ENCODE measurements around the gene TUFT1. TPM values are rescaled to one million over a fixed set of nuclear protein-coding genes. Genes with fewer than 3 reads are reported as not detected.
A peak's percentile ranks its signal among the peaks of the same experiment; 100 is the strongest.

Gene TUFT1
- total and polyA plus RNA-seq, 10 donors: 0.67 to 1.9 (median 1.3) TPM

DNA sequence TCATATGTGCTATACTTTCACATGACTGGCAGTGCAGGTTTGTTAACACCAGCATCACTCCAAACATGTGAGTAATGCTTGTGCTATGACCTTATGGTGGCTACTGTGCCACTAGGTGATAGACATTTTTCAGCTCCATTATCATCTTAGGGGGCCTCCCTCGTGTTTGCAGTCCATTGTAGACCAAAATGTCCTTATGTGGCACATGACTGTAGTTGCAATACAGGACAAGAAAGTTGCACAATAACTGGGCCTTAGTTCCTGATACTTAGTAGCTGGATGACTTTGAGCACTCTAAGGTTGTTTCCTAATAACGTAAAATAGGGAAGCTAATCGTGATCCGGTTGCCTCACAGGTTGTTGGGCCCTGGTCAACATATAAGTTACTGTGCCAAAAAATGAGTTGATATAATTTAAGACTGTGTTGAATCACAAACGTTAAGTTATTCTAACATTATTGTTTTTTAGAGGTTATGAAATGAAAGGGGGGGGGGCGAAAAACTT lies 71.2 kb downstream of the TUFT1 start:
- H3K9me3 ChIP-seq: no peaks in the 10 kb centered on the region
- H3K27me3 ChIP-seq (replicated peaks in 1 of 7): no peaks in the 10 kb centered on the region
- H3K36me3 ChIP-seq: peaks cover 0 to 12% (median 0%) of the 10 kb centered on the region in 6 donors
- H3K27ac ChIP-seq: peak overlapping the region; percentile 94 to 100 (median 96)
- intact Hi-C loops (cut with DNase I; ENCODE audit: low total_unique reads): no loop called here
- TF ChIP-seq POLR2AphosphoS5 (IDR thresholded peaks at IDR 0.05): peak in 1 of 3 donors; percentile 37
- TF ChIP-seq, protein P1, sequence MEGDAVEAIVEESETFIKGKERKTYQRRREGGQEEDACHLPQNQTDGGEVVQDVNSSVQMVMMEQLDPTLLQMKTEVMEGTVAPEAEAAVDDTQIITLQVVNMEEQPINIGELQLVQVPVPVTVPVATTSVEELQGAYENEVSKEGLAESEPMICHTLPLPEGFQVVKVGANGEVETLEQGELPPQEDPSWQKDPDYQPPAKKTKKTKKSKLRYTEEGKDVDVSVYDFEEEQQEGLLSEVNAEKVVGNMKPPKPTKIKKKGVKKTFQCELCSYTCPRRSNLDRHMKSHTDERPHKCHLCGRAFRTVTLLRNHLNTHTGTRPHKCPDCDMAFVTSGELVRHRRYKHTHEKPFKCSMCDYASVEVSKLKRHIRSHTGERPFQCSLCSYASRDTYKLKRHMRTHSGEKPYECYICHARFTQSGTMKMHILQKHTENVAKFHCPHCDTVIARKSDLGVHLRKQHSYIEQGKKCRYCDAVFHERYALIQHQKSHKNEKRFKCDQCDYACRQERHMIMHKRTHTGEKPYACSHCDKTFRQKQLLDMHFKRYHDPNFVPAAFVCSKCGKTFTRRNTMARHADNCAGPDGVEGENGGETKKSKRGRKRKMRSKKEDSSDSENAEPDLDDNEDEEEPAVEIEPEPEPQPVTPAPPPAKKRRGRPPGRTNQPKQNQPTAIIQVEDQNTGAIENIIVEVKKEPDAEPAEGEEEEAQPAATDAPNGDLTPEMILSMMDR (IDR thresholded peaks at IDR 0.05 in 8 of 11, conservative IDR thresholded peaks at IDR 0.05 in 3 of 11): no peak
- H3K4me3 ChIP-seq: peak overlapping the region in 4 of 8 donors; percentile 98 to 100 (median 98)
- DNase-seq: no peak
- WGBS, 5 donors: 9 to 20% (median 16%) methylated on average over 6 of the region's 6 CpGs
- peaks cover 0 to 50% (median 40%) of the 10 kb centered on the region in 6 donors for H3K4me1 ChIP-seq

DNA sequence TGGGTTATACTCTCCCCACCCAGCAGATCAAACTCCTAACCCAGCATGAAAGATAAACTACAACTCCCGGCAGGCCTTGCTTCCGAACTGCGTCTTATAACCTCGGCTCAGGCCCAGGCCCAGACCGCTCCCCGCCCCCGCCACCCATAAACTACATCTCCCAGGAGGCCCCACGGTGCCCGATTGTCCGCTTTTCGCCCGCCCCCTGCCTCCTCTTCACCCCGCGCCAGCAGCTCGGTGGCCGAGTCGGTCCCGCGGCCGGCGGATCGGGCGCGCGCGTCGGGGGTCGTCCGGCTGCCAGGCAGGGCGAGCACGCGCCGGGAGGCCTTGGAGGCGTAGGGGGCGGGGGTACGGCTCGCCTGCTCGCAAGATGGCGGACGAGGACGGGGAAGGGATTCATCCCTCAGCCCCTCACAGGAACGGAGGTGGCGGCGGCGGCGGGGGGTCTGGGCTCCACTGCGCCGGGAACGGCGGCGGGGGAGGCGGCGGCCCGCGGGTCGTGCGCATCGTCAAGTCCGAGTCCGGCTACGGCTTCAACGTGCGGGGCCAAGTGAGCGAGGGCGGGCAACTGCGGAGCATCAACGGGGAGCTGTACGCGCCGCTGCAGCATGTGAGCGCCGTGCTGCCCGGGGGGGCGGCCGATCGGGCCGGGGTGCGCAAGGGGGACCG lies 71.9 kb downstream of the TUFT1 start, which contains the start of gene SNX27:
SNX27 (plus strand) TSS at position 219 of the 669 bp plus-strand sequence; CDS start at position 371, 152 bp downstream.
- intact Hi-C loops (cut with DNase I; ENCODE audit: low total_unique reads): no loop called here
- DNase-seq: peak; percentile 96
- Histone ChIP-seq H3K9me3 (no peaks in the 10 kb centered on the region), H3K36me3 (peaks cover 0 to 12% (median 0%) of the 10 kb centered on the region in 6 donors), H3K4me1 (peaks cover 0 to 56% (median 44%) of the 10 kb centered on the region in 6 donors), H3K27ac (peak within 1 kb of the TSS; percentile 94 to 100 (median 96)), H3K27me3 (replicated peaks in 1 of 7) (no peaks in the 10 kb centered on the region), H3K4me3 (peak within 1 kb of the TSS; percentile 95 to 100 (median 98))
- 0% methylated on average over 11 to 79 of the region's 79 CpGs for WGBS, 5 donors
- TF ChIP-seq POLR2A (IDR thresholded peaks at IDR 0.05): peak in 1 of 3 donors; percentile 16
- TF ChIP-seq POLR2AphosphoS5 (IDR thresholded peaks at IDR 0.05): peak; percentile 84 to 92 (median 88)
- TF ChIP-seq, protein P1 (IDR thresholded peaks at IDR 0.05 in 8 of 11, conservative IDR thresholded peaks at IDR 0.05 in 3 of 11): no peak

DNA sequence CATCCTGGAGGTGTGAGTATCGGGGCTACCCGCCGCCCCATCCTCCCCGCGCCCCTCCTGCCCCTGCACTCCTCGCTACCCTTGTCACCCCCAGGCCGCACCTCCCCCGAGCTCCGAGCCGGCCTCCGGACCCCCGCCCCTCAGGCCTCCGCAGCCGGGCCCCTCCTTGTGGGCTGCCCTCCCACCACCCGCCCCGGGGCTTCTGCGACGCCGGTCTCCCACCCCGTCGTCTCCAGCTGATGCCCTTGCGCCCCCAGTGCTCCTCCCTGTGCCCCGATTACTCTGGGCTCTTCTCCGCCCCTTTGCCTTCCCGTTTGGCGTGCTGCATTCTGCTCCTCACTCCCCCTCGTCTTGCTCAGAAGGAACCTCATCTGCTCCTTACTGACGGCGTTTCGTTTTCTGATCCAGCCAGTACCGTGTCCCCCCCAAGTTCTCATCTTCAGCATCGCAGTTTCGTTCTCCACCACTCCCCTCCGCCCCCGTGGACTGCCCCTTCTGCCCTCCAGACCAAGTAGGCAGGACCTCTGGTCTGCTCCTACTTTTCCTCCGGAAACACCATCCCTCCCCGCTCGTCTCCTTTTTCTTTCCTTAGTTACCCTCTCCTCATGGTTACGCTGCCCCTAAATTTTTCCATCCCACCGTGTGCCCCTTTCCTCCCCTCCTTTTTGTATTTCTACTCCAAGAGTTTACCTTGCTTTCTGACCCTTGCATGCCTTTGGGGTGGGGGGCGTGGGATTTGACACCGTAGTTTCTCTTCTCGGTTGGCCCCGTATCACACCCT lies 72.6 kb downstream of the TUFT1 start:
- 1 to 4% (median 2%) methylated on average over 29 to 44 of the region's 44 CpGs for WGBS, 5 donors

More for the DNA sequence above, 72.6 kb downstream of the TUFT1 start:
- no peak for DNase-seq
- Histone ChIP-seq H3K4me1 (peaks cover 0 to 63% (median 46%) of the 10 kb centered on the region in 6 donors), H3K4me3 (peak overlapping the region; percentile 95 to 100 (median 98)), H3K27me3 (replicated peaks in 1 of 7) (no peaks in the 10 kb centered on the region), H3K9me3 (no peaks in the 10 kb centered on the region), H3K36me3 (peaks cover 0 to 18% (median 0%) of the 10 kb centered on the region in 6 donors), H3K27ac (peak overlapping the region; percentile 94 to 100 (median 96))
- intact Hi-C loops (cut with DNase I; ENCODE audit: low total_unique reads): no loop called here
- TF ChIP-seq, protein P1 (IDR thresholded peaks at IDR 0.05 in 8 of 11, conservative IDR thresholded peaks at IDR 0.05 in 3 of 11): no peak
- peak in 1 of 3 donors; percentile 16 for TF ChIP-seq POLR2AphosphoS5 (IDR thresholded peaks at IDR 0.05)

All from spleen (tissue), 11 donors.